SK-N-SH (cell line): ENCODE results near the gene COL10A1.

ENCODE experiments used
- EP300 ChIP-seq, 2 experiments: IDR thresholded peaks; 2 replicates each; pipeline versions ENCODE4 v1.4.0 to v1.6.1; 2012; ENCODE audit warnings: borderline replicate concordance in 1 of 2, low read depth in 1 of 2, low read length in 1 of 2
- FOSL2 ChIP-seq: IDR thresholded peaks from 2 replicates; pipeline ENCODE4 v1.4.0; 2012; ENCODE audit warnings: low read depth, mild to moderate bottlenecking, moderate library complexity, borderline replicate concordance
- MEF2A ChIP-seq: IDR thresholded peaks from 2 replicates; pipeline ENCODE4 v1.4.0; 2012; ENCODE audit warnings: low read depth, borderline replicate concordance
- MXI1 ChIP-seq: IDR thresholded peaks from 2 replicates; pipeline ENCODE4 v1.6.1; 2012; ENCODE audit warnings: mild to moderate bottlenecking, low read depth, low read length, improper control_type of control experiment
- POLR2AphosphoS5 ChIP-seq: IDR thresholded peaks from 2 replicates; pipeline ENCODE4 v1.6.1; 2012; ENCODE audit warnings: low read depth, low read length
- TAF1 ChIP-seq: IDR thresholded peaks from 2 replicates; pipeline ENCODE4 v1.6.1; 2012; ENCODE audit warnings: low read depth, mild to moderate bottlenecking, low read length, moderate library complexity, borderline replicate concordance
- TCF12 ChIP-seq: IDR thresholded peaks from 2 replicates; pipeline ENCODE4 v1.4.0; 2012
- YY1 ChIP-seq: IDR thresholded peaks from 2 replicates; pipeline ENCODE4 v1.4.0; 2012; ENCODE audit warnings: low read depth, mild to moderate bottlenecking
- TF ChIP-seq, protein P1 (sequence below): fragments of 200-600 bp; sonication (generic); IDR thresholded peaks from 2 replicates; pipeline ENCODE4 v1.6.1; 2017; ENCODE audit warnings: antibody characterized with exemption, mild to moderate bottlenecking, moderate library complexity
- TF ChIP-seq, protein P2 (sequence below): IDR thresholded peaks from 2 replicates; pipeline ENCODE4 v1.6.1; 2012; ENCODE audit warnings: mild to moderate bottlenecking, low read depth, low read length, moderate library complexity
- TF ChIP-seq, protein P3 (sequence below): fragments of 150-350 bp; IDR thresholded peaks from 2 replicates; pipeline ENCODE4 v1.6.1; 2017; ENCODE audit warnings: antibody characterized with exemption, low read length, low read depth, borderline replicate concordance
- TF ChIP-seq, protein P4 (sequence below): fragments of 150-350 bp; IDR thresholded peaks from 2 replicates; pipeline ENCODE4 v1.6.1; 2016; ENCODE audit warnings: mild to moderate bottlenecking, low read depth, low read length

DNA sequence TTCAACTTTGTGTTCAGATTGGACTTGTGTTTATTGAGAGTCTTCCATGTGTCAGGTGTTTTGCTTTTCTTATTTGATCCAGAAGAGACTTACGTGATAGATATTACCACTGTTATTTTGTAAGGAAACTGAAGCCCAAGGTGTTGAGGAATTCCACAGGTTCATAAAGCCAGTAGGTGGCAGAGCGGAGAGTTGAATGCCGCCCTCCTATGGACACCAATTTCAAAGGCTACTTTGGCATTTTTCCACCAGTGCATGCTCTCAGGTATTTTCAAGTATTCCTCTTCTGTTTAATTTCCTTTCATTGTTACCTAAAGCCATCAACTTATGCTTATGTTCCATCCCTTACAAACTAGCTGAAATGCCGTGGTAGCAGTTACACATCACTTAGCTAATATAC is 14.0 kb upstream of the COL10A1 start:
- TF ChIP-seq POLR2AphosphoS5 (no peak), TAF1 (no peak), EP300 (IDR thresholded peaks at IDR 0.05; ENCODE audit: borderline replicate concordance in 1 of 2, low read depth in 1 of 2, low read length in 1 of 2) (no peak), YY1 (no peak), FOSL2 (no peak), TCF12 (no peak), MXI1 (no peak), MEF2A (no peak)
- TF ChIP-seq, protein P1, sequence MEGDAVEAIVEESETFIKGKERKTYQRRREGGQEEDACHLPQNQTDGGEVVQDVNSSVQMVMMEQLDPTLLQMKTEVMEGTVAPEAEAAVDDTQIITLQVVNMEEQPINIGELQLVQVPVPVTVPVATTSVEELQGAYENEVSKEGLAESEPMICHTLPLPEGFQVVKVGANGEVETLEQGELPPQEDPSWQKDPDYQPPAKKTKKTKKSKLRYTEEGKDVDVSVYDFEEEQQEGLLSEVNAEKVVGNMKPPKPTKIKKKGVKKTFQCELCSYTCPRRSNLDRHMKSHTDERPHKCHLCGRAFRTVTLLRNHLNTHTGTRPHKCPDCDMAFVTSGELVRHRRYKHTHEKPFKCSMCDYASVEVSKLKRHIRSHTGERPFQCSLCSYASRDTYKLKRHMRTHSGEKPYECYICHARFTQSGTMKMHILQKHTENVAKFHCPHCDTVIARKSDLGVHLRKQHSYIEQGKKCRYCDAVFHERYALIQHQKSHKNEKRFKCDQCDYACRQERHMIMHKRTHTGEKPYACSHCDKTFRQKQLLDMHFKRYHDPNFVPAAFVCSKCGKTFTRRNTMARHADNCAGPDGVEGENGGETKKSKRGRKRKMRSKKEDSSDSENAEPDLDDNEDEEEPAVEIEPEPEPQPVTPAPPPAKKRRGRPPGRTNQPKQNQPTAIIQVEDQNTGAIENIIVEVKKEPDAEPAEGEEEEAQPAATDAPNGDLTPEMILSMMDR = no peak
- TF ChIP-seq, protein P2, sequence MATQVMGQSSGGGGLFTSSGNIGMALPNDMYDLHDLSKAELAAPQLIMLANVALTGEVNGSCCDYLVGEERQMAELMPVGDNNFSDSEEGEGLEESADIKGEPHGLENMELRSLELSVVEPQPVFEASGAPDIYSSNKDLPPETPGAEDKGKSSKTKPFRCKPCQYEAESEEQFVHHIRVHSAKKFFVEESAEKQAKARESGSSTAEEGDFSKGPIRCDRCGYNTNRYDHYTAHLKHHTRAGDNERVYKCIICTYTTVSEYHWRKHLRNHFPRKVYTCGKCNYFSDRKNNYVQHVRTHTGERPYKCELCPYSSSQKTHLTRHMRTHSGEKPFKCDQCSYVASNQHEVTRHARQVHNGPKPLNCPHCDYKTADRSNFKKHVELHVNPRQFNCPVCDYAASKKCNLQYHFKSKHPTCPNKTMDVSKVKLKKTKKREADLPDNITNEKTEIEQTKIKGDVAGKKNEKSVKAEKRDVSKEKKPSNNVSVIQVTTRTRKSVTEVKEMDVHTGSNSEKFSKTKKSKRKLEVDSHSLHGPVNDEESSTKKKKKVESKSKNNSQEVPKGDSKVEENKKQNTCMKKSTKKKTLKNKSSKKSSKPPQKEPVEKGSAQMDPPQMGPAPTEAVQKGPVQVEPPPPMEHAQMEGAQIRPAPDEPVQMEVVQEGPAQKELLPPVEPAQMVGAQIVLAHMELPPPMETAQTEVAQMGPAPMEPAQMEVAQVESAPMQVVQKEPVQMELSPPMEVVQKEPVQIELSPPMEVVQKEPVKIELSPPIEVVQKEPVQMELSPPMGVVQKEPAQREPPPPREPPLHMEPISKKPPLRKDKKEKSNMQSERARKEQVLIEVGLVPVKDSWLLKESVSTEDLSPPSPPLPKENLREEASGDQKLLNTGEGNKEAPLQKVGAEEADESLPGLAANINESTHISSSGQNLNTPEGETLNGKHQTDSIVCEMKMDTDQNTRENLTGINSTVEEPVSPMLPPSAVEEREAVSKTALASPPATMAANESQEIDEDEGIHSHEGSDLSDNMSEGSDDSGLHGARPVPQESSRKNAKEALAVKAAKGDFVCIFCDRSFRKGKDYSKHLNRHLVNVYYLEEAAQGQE = no peak
- TF ChIP-seq, protein P3, sequence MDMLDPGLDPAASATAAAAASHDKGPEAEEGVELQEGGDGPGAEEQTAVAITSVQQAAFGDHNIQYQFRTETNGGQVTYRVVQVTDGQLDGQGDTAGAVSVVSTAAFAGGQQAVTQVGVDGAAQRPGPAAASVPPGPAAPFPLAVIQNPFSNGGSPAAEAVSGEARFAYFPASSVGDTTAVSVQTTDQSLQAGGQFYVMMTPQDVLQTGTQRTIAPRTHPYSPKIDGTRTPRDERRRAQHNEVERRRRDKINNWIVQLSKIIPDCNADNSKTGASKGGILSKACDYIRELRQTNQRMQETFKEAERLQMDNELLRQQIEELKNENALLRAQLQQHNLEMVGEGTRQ = no peak
- TF ChIP-seq, protein P4, sequence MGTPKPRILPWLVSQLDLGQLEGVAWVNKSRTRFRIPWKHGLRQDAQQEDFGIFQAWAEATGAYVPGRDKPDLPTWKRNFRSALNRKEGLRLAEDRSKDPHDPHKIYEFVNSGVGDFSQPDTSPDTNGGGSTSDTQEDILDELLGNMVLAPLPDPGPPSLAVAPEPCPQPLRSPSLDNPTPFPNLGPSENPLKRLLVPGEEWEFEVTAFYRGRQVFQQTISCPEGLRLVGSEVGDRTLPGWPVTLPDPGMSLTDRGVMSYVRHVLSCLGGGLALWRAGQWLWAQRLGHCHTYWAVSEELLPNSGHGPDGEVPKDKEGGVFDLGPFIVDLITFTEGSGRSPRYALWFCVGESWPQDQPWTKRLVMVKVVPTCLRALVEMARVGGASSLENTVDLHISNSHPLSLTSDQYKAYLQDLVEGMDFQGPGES = no peak
